MG63 (cell line): Measurements from ENCODE around the gene FRAS1. TPM values are rescaled to one million over a fixed set of nuclear protein-coding genes. Genes with fewer than 3 reads are reported as not detected.
A peak's percentile ranks its signal among the peaks of the same experiment; 100 is the strongest.
"Not testable (repeated sequence)": the region's sequence is repeated elsewhere in the genome, so short reads cannot be mapped to it uniquely, and the experiment has no call there.

Source experiments
- DNase-seq: peaks from one replicate; pipeline ENCODE4 v3.0.0-alpha.2; 2020
- H3K27me3 ChIP-seq: fragments of 250-450 bp; sonication (Bioruptor Pico); 2 replicates; pipeline ENCODE4 v1.5.1; 2020; ENCODE audit warnings: mild to moderate bottlenecking, moderate library complexity
- H3K36me3 ChIP-seq: fragments of 250-450 bp; sonication (Bioruptor Pico); 2 replicates; pipeline ENCODE4 v1.5.1; 2020; ENCODE audit warnings: mild to moderate bottlenecking, moderate library complexity
- H3K4me3 ChIP-seq: fragments of 250-450 bp; sonication (Bioruptor Pico); 2 replicates; pipeline ENCODE4 v1.5.1; 2020; ENCODE audit warnings: mild to moderate bottlenecking, moderate library complexity
- H3K9me3 ChIP-seq: fragments of 250-450 bp; sonication (Bioruptor Pico); 2 replicates; pipeline ENCODE4 v1.5.1; 2020; ENCODE audit warnings: mild to moderate bottlenecking, moderate library complexity
- total RNA-seq: library from RNA; depleted of rRNA; stranded (reverse); fragments of >200 nt; shearing (Covaris generic); gene quantifications from 2 replicates; pipeline ENCODE4 v1.2.3, GENCODE V29; 2014; ENCODE audit warnings: low replicate concordance

FRAS1 gene
- total RNA-seq, 1 experiment from 2014 or later = 0.03 TPM

- H3K9me3 ChIP-seq = no peaks in the 10 kb centered on the region
- H3K36me3 ChIP-seq = no peaks in the 10 kb centered on the region
- DNase-seq = no peak
- no peaks in the 10 kb centered on the region for H3K27me3 ChIP-seq
- no peak overlapping the region for H3K4me3 ChIP-seq
Observed at GRCh38 chr4:78265006-78265405, 207.9 kb downstream of the FRAS1 start.

GRCh38 chr4:78267790-78268189, 210.7 kb downstream of the FRAS1 start:
- Histone ChIP-seq H3K9me3 (no peaks in the 10 kb centered on the region), H3K36me3 (no peaks in the 10 kb centered on the region), H3K27me3 (no peaks in the 10 kb centered on the region), H3K4me3 (no peak overlapping the region)
- no peak for DNase-seq

GRCh38 chr4:78268597-78268996, 211.5 kb downstream of the FRAS1 start:
- Histone ChIP-seq H3K4me3 (no peak overlapping the region), H3K9me3 (no peaks in the 10 kb centered on the region), H3K27me3 (no peaks in the 10 kb centered on the region), H3K36me3 (no peaks in the 10 kb centered on the region)
- no peak for DNase-seq

DNA sequence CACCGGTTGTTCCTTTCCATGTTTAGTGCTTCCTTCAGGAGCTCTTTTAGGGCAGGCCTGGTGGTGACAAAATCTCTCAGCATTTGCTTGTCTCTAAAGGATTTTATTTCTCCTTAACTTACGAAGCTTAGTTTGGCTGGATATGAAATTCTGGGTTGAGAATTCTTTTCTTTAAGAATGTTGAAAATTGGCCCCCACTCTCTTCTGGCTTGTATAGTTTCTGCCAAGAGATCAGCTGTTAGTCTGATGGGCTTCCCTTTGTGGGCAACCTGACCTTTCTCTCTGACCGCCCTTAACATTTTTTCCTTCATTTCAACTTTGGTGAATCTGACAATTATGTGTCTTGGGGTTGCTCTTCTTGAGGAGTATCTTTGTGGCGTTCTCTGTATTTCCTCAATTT, 218.3 kb downstream of the FRAS1 start:
- H3K4me3 ChIP-seq, H3K9me3 ChIP-seq, DNase-seq, H3K36me3 ChIP-seq, H3K27me3 ChIP-seq: not testable (repeated sequence)

- no peak for DNase-seq
- no peak overlapping the region for H3K4me3 ChIP-seq
- no peaks in the 10 kb centered on the region for H3K36me3 ChIP-seq
- H3K9me3 ChIP-seq = no peaks in the 10 kb centered on the region
- no peaks in the 10 kb centered on the region for H3K27me3 ChIP-seq
Observed at GRCh38 chr4:78286281-78286680, 229.2 kb downstream of the FRAS1 start.

DNA sequence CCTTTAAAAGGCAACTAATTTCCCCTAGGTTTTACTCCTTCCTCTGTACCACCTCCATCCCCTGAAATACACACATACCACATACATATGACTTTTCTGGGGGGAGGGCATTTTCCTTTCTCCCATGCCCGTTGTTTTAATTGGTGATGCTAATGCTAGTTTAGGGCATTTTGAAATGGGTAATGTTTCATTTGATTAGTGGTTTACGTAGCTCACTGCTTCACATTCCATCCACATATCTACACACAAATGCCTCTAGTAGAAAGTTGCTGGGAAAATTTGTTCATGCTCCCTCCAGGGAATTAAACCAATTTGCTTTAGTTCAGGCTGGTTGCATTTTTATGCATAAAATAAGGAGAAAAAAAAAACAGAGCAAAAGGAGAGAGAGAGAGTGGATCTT, 231.2 kb downstream of the FRAS1 start:
- Histone ChIP-seq H3K27me3 (no peaks in the 10 kb centered on the region), H3K9me3 (no peaks in the 10 kb centered on the region), H3K4me3 (no peak overlapping the region), H3K36me3 (no peaks in the 10 kb centered on the region)
- DNase-seq = no peak

DNA sequence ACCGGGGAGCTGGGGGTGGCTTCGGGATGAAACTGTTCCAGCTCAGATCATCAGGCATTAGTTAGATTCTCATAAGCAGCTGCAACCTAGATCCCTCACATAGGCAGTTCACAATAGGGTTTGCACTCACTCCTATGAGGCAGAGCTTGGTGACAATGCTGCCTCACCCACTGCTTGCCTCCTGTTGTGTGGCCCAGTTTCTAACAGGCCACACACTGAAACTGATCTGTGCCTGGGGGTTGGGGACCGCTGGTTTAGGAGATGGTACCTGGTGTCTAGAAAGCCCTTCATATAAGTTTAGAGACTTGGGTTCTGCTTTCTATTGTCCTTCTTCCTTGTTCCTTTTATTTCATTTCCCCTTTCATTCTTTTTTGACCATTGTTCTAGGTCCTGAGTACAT, 234.2 kb downstream of the FRAS1 start:
- Histone ChIP-seq H3K4me3 (no peak overlapping the region), H3K36me3 (no peaks in the 10 kb centered on the region), H3K9me3 (no peaks in the 10 kb centered on the region), H3K27me3 (no peaks in the 10 kb centered on the region)
- DNase-seq = no peak

- DNase-seq = no peak
Observed at GRCh38 chr4:78292341-78292740, 235.2 kb downstream of the FRAS1 start.

DNA sequence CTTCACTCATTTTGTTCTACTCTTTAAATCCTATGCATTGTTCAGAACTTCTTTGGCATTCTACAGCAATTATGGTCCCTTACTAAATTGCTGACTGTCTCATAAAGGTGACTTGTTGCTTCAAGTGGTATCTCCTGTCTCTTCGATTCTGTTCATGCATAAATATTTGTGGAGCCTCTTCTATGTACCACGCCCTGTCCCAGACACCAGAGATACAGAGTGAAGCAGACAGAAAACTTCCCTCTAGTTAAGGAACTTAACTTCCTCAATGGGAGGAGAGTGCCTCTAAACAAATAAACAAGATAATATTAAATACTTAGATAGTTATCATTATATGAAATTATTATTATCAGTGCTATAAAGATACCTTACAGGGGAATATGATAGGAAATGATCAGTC, 235.7 kb downstream of the FRAS1 start:
- no peak for DNase-seq
- no peaks in the 10 kb centered on the region for H3K27me3 ChIP-seq
- no peaks in the 10 kb centered on the region for H3K36me3 ChIP-seq
- no peak overlapping the region for H3K4me3 ChIP-seq
- no peaks in the 10 kb centered on the region for H3K9me3 ChIP-seq

More at GRCh38 chr4:78292341-78292740, 235.2 kb downstream of the FRAS1 start:
- Histone ChIP-seq H3K27me3 (no peaks in the 10 kb centered on the region), H3K9me3 (no peaks in the 10 kb centered on the region), H3K36me3 (no peaks in the 10 kb centered on the region), H3K4me3 (no peak overlapping the region)

- no peaks in the 10 kb centered on the region for H3K27me3 ChIP-seq
- no peaks in the 10 kb centered on the region for H3K36me3 ChIP-seq
- H3K9me3 ChIP-seq = no peaks in the 10 kb centered on the region
- no peak overlapping the region for H3K4me3 ChIP-seq
- no peak for DNase-seq
Observed at GRCh38 chr4:78293348-78293747, 236.2 kb downstream of the FRAS1 start.

- no peak overlapping the region for H3K4me3 ChIP-seq
- peak; percentile 7 for DNase-seq
Observed at GRCh38 chr4:78293821-78294301, 236.7 kb downstream of the FRAS1 start.

GRCh38 chr4:78296261-78296660, 239.1 kb downstream of the FRAS1 start:
- Histone ChIP-seq H3K9me3 (no peaks in the 10 kb centered on the region), H3K36me3 (no peaks in the 10 kb centered on the region), H3K27me3 (no peaks in the 10 kb centered on the region), H3K4me3 (no peak overlapping the region)
- no peak for DNase-seq

More at GRCh38 chr4:78293821-78294301, 236.7 kb downstream of the FRAS1 start:
- no peaks in the 10 kb centered on the region for H3K27me3 ChIP-seq
- H3K36me3 ChIP-seq = no peaks in the 10 kb centered on the region
- no peaks in the 10 kb centered on the region for H3K9me3 ChIP-seq

- DNase-seq = no peak
- Histone ChIP-seq H3K27me3 (no peaks in the 10 kb centered on the region), H3K4me3 (no peak overlapping the region), H3K9me3 (no peaks in the 10 kb centered on the region), H3K36me3 (no peaks in the 10 kb centered on the region)
Observed at GRCh38 chr4:78297116-78297800, 240.1 kb downstream of the FRAS1 start.

DNA sequence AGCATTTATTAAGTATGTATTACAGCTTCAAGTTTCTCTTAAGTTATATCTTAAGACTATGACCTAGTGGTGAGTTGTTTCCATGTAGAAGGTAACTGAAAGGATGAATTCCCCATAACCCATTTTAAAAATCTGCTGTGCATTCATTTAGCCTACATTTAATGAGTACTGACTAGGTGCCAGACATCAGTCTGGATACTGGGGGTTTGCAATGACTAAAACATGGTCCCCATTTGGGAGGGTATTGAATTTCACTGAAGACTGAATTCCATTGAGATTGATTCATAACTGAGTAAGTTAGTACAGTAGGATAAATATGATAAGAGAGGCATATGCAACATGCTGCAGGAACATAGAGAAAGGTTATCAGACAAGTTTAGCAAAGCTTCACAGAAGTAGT, 241.5 kb downstream of the FRAS1 start:
- Histone ChIP-seq H3K36me3 (no peaks in the 10 kb centered on the region), H3K4me3 (no peak overlapping the region), H3K27me3 (no peaks in the 10 kb centered on the region), H3K9me3 (no peaks in the 10 kb centered on the region)
- no peak for DNase-seq

GRCh38 chr4:78299565-78299972, 242.4 kb downstream of the FRAS1 start:
- Histone ChIP-seq H3K4me3 (no peak overlapping the region), H3K27me3 (no peaks in the 10 kb centered on the region), H3K36me3 (no peaks in the 10 kb centered on the region), H3K9me3 (no peaks in the 10 kb centered on the region)
- no peak for DNase-seq

DNA sequence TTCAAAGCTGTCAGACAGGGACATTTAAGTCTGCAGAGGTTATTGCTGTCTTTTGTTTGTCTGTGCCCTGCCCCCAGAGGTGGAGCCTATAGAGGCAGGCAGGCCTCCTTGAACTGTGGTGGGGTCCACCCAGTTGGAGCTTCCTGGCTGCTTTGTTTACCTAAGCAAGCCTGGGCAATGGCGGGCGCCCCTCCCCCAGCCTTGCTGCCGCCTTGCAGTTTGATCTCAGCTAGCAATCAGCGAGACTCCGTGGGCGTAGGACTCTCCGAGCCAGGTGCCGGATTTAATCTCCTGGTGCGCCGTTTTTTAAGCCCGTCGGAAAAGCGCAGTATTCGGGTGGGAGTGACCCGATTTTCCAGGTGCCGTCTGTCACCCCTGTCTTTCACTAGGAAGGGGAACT, 250.1 kb downstream of the FRAS1 start:
- not testable (repeated sequence) for DNase-seq, H3K27me3 ChIP-seq, H3K4me3 ChIP-seq, H3K36me3 ChIP-seq, H3K9me3 ChIP-seq

DNA sequence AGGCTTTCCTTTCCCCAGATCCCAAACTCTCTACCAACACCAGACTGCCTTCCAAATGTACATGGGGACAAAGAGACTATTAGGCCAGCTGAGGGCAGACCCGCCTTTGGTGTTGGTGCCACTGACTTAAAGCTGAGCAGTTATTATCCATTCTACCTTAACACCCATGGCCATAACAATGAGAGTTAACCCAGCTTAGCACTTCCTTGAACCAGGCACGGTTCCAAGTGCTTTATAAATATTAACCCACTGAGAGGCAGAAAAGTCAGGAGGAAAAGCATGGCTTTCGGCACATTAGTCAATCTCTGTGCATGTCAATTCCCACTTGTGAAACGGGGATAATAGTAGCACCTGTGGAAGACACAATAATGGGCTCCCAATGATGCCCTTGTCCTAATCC, 251.4 kb downstream of the FRAS1 start:
- Histone ChIP-seq H3K9me3 (no peaks in the 10 kb centered on the region), H3K27me3 (no peaks in the 10 kb centered on the region), H3K36me3 (no peaks in the 10 kb centered on the region), H3K4me3 (no peak overlapping the region)
- no peak for DNase-seq

- Histone ChIP-seq H3K4me3 (no peak overlapping the region), H3K27me3 (no peaks in the 10 kb centered on the region), H3K9me3 (no peaks in the 10 kb centered on the region), H3K36me3 (no peaks in the 10 kb centered on the region)
- DNase-seq = no peak
Observed at GRCh38 chr4:78309352-78309751, 252.2 kb downstream of the FRAS1 start.
